ENCODE measurements around the gene PTPRN2.

The PTPRN2 gene

GRCh38 chr7:157809154-157809862, 778.3 kb downstream of the PTPRN2 start:
- no peak for DNase-seq
- no peak overlapping the region for H3K4me3 Mint-ChIP-seq
- H3K27ac Mint-ChIP-seq: no peak overlapping the region
- H3K27me3 Mint-ChIP-seq: no peaks in the 10 kb centered on the region
- no peaks in the 10 kb centered on the region for H3K36me3 Mint-ChIP-seq (ENCODE audit: low read depth)
- H3K9me3 Mint-ChIP-seq: no peaks in the 10 kb centered on the region
- no peaks in the 10 kb centered on the region for H3K4me1 Mint-ChIP-seq (ENCODE audit: low read depth)

- Mint-ChIP-seq H3K27ac (no peak overlapping the region), H3K4me1 (ENCODE audit: low read depth) (no peaks in the 10 kb centered on the region), H3K36me3 (ENCODE audit: low read depth) (no peaks in the 10 kb centered on the region), H3K9me3 (no peaks in the 10 kb centered on the region), H3K27me3 (no peaks in the 10 kb centered on the region), H3K4me3 (no peak overlapping the region)
- no peak for DNase-seq
These were observed 779.6 kb downstream of the PTPRN2 start for GRCh38 chr7:157808042-157808441.

- Mint-ChIP-seq H3K27ac (no peak overlapping the region), H3K4me3 (no peak overlapping the region), H3K4me1 (ENCODE audit: low read depth) (no peaks in the 10 kb centered on the region), H3K9me3 (no peaks in the 10 kb centered on the region), H3K27me3 (no peaks in the 10 kb centered on the region), H3K36me3 (ENCODE audit: low read depth) (no peaks in the 10 kb centered on the region)
- no peak for DNase-seq
These were observed 780.1 kb downstream of the PTPRN2 start for GRCh38 chr7:157807510-157807909.

- Mint-ChIP-seq H3K4me3 (no peak overlapping the region), H3K27ac (no peak overlapping the region), H3K27me3 (no peaks in the 10 kb centered on the region), H3K9me3 (no peaks in the 10 kb centered on the region), H3K4me1 (ENCODE audit: low read depth) (no peaks in the 10 kb centered on the region), H3K36me3 (ENCODE audit: low read depth) (no peaks in the 10 kb centered on the region)
- DNase-seq: no peak
These were observed 780.9 kb downstream of the PTPRN2 start for GRCh38 chr7:157806711-157807110.

- H3K27me3 Mint-ChIP-seq: no peaks in the 10 kb centered on the region
- DNase-seq: no peak
- no peak overlapping the region for H3K27ac Mint-ChIP-seq
- no peaks in the 10 kb centered on the region for H3K9me3 Mint-ChIP-seq
- no peaks in the 10 kb centered on the region for H3K36me3 Mint-ChIP-seq (ENCODE audit: low read depth)
- H3K4me3 Mint-ChIP-seq: no peak overlapping the region
- H3K4me1 Mint-ChIP-seq (ENCODE audit: low read depth): no peaks in the 10 kb centered on the region
These were observed 781.9 kb downstream of the PTPRN2 start for GRCh38 chr7:157805713-157806112.

- DNase-seq: no peak
- no peaks in the 10 kb centered on the region for H3K9me3 Mint-ChIP-seq
- peaks cover 3% of the 10 kb centered on the region for H3K27me3 Mint-ChIP-seq
- no peak overlapping the region for H3K4me3 Mint-ChIP-seq
- H3K4me1 Mint-ChIP-seq (ENCODE audit: low read depth): no peaks in the 10 kb centered on the region
- H3K36me3 Mint-ChIP-seq (ENCODE audit: low read depth): no peaks in the 10 kb centered on the region
- H3K27ac Mint-ChIP-seq: no peak overlapping the region
These were observed 783.7 kb downstream of the PTPRN2 start for GRCh38 chr7:157803906-157804305.

GRCh38 chr7:157801971-157802675, 785.5 kb downstream of the PTPRN2 start:
- Mint-ChIP-seq H3K27ac (no peak overlapping the region), H3K27me3 (peaks cover 3% of the 10 kb centered on the region), H3K4me3 (no peak overlapping the region), H3K4me1 (ENCODE audit: low read depth) (no peaks in the 10 kb centered on the region), H3K36me3 (ENCODE audit: low read depth) (no peaks in the 10 kb centered on the region), H3K9me3 (no peaks in the 10 kb centered on the region)
- no peak for DNase-seq

- Mint-ChIP-seq H3K9me3 (no peaks in the 10 kb centered on the region), H3K27me3 (peaks cover 3% of the 10 kb centered on the region), H3K4me1 (ENCODE audit: low read depth) (no peaks in the 10 kb centered on the region), H3K27ac (no peak overlapping the region), H3K36me3 (ENCODE audit: low read depth) (no peaks in the 10 kb centered on the region), H3K4me3 (no peak overlapping the region)
- DNase-seq: no peak
These were observed 786.5 kb downstream of the PTPRN2 start for GRCh38 chr7:157801113-157801512.

GRCh38 chr7:157800281-157800680, 787.3 kb downstream of the PTPRN2 start:
- Mint-ChIP-seq H3K4me1 (ENCODE audit: low read depth) (no peaks in the 10 kb centered on the region), H3K36me3 (ENCODE audit: low read depth) (no peaks in the 10 kb centered on the region), H3K27ac (no peak overlapping the region), H3K9me3 (no peaks in the 10 kb centered on the region), H3K27me3 (peaks cover 7% of the 10 kb centered on the region), H3K4me3 (no peak overlapping the region)
- no peak for DNase-seq

- Mint-ChIP-seq H3K4me3 (no peak overlapping the region), H3K36me3 (ENCODE audit: low read depth) (no peaks in the 10 kb centered on the region), H3K4me1 (ENCODE audit: low read depth) (no peaks in the 10 kb centered on the region), H3K9me3 (no peaks in the 10 kb centered on the region), H3K27ac (no peak overlapping the region), H3K27me3 (peaks cover 9% of the 10 kb centered on the region)
- no peak for DNase-seq
These were observed 788.4 kb downstream of the PTPRN2 start for GRCh38 chr7:157799076-157799685.

GRCh38 chr7:157797361-157797760, 790.3 kb downstream of the PTPRN2 start:
- H3K36me3 Mint-ChIP-seq (ENCODE audit: low read depth): no peaks in the 10 kb centered on the region
- H3K27ac Mint-ChIP-seq: no peak overlapping the region
- H3K4me1 Mint-ChIP-seq (ENCODE audit: low read depth): no peaks in the 10 kb centered on the region
- no peaks in the 10 kb centered on the region for H3K9me3 Mint-ChIP-seq
- H3K4me3 Mint-ChIP-seq: no peak overlapping the region
- no peak for DNase-seq
- peaks cover 10% of the 10 kb centered on the region for H3K27me3 Mint-ChIP-seq

- H3K9me3 Mint-ChIP-seq: no peaks in the 10 kb centered on the region
- H3K4me3 Mint-ChIP-seq: no peak overlapping the region
- no peak overlapping the region for H3K27ac Mint-ChIP-seq
- no peaks in the 10 kb centered on the region for H3K4me1 Mint-ChIP-seq (ENCODE audit: low read depth)
- DNase-seq: no peak
- no peaks in the 10 kb centered on the region for H3K36me3 Mint-ChIP-seq (ENCODE audit: low read depth)
- peaks cover 10% of the 10 kb centered on the region for H3K27me3 Mint-ChIP-seq
These were observed 790.8 kb downstream of the PTPRN2 start for GRCh38 chr7:157796846-157797245.

- Mint-ChIP-seq H3K4me3 (no peak overlapping the region), H3K36me3 (ENCODE audit: low read depth) (no peaks in the 10 kb centered on the region), H3K27ac (no peak overlapping the region), H3K9me3 (no peaks in the 10 kb centered on the region), H3K27me3 (peaks cover 10% of the 10 kb centered on the region), H3K4me1 (ENCODE audit: low read depth) (no peaks in the 10 kb centered on the region)
- DNase-seq: no peak
These were observed 792.0 kb downstream of the PTPRN2 start for GRCh38 chr7:157795643-157796042.

- no peak for DNase-seq
- Mint-ChIP-seq H3K36me3 (ENCODE audit: low read depth) (no peaks in the 10 kb centered on the region), H3K4me1 (ENCODE audit: low read depth) (no peaks in the 10 kb centered on the region), H3K9me3 (no peaks in the 10 kb centered on the region), H3K27me3 (peaks cover 10% of the 10 kb centered on the region), H3K4me3 (no peak overlapping the region), H3K27ac (no peak overlapping the region)
These were observed 792.4 kb downstream of the PTPRN2 start for GRCh38 chr7:157795199-157795598.

- Mint-ChIP-seq H3K9me3 (no peaks in the 10 kb centered on the region), H3K27ac (no peak overlapping the region), H3K27me3 (peaks cover 10% of the 10 kb centered on the region), H3K4me3 (no peak overlapping the region), H3K4me1 (ENCODE audit: low read depth) (no peaks in the 10 kb centered on the region), H3K36me3 (ENCODE audit: low read depth) (no peaks in the 10 kb centered on the region)
- no peak for DNase-seq
These were observed 792.9 kb downstream of the PTPRN2 start for GRCh38 chr7:157794746-157795065.

All from activated T-cell treated with anti-CD3 and anti-CD28 coated beads, Interleukin-2, amount 50 U/mL, for 24 hours (primary cell).